Measurements from ENCODE around the gene PTPRN2. TPM values are rescaled to one million over a fixed set of nuclear protein-coding genes. Genes with fewer than 3 reads are reported as not detected.

Gene PTPRN2
- total RNA-seq, 4 donors from 2014 or later, result 6.6 to 10.7 (median 8.2) TPM

GRCh38 chr7:157947504-157947903, 640.1 kb downstream of the PTPRN2 start:
- DNase-seq (ENCODE audit: low spot score in 2 of 2), result no peak
- H3K27ac ChIP-seq, result no peak overlapping the region
- TF ChIP-seq CTCF (IDR thresholded peaks at IDR 0.05) (no peak), POLR2A (IDR thresholded peaks at IDR 0.05) (no peak), EP300 (IDR thresholded peaks at IDR 0.05) (no peak)
- H3K4me3 ChIP-seq, result no peak overlapping the region
- H3K4me1 ChIP-seq, result no peaks in the 10 kb centered on the region
- H3K27me3 ChIP-seq, result no peaks in the 10 kb centered on the region
- H3K36me3 ChIP-seq, result no peaks in the 10 kb centered on the region
- peaks cover 0 to 60% (median 6%) of the 10 kb centered on the region in 4 donors for H3K9me3 ChIP-seq
- 90 to 91% methylated on average over 3 of the region's 3 CpGs for WGBS, 2 donors

- H3K4me1 ChIP-seq, result no peaks in the 10 kb centered on the region
- no peaks in the 10 kb centered on the region for H3K36me3 ChIP-seq
- no peak for DNase-seq (ENCODE audit: low spot score in 2 of 2)
- WGBS, 2 donors, result 89 to 90% methylated on average over 9 of the region's 9 CpGs
- TF ChIP-seq POLR2A (IDR thresholded peaks at IDR 0.05), result no peak
- no peak for TF ChIP-seq EP300 (IDR thresholded peaks at IDR 0.05)
- TF ChIP-seq CTCF (IDR thresholded peaks at IDR 0.05), result no peak
- H3K27me3 ChIP-seq, result no peaks in the 10 kb centered on the region
- H3K4me3 ChIP-seq, result no peak overlapping the region
- no peak overlapping the region for H3K27ac ChIP-seq
- H3K9me3 ChIP-seq, result peaks cover 0 to 56% (median 6%) of the 10 kb centered on the region in 4 donors
Measured at GRCh38 chr7:157946398-157947060, 641.1 kb downstream of the PTPRN2 start.

- WGBS, 2 donors, result 88 to 95% methylated on average over 19 of the region's 19 CpGs
- Histone ChIP-seq H3K27ac (no peak overlapping the region), H3K27me3 (no peaks in the 10 kb centered on the region), H3K9me3 (peaks cover 0 to 44% (median 6%) of the 10 kb centered on the region in 4 donors), H3K4me1 (no peaks in the 10 kb centered on the region), H3K36me3 (no peaks in the 10 kb centered on the region), H3K4me3 (no peak overlapping the region)
- no peak for DNase-seq (ENCODE audit: low spot score in 2 of 2)
- TF ChIP-seq POLR2A (IDR thresholded peaks at IDR 0.05), result no peak
- no peak for TF ChIP-seq CTCF (IDR thresholded peaks at IDR 0.05)
- no peak for TF ChIP-seq EP300 (IDR thresholded peaks at IDR 0.05)
Measured at GRCh38 chr7:157945401-157945800, 642.2 kb downstream of the PTPRN2 start.

- WGBS, 2 donors, result 87 to 94% methylated on average over 9 to 10 of the region's 10 CpGs
- Histone ChIP-seq H3K36me3 (no peaks in the 10 kb centered on the region), H3K4me3 (no peak overlapping the region), H3K27me3 (no peaks in the 10 kb centered on the region), H3K4me1 (no peaks in the 10 kb centered on the region), H3K9me3 (peaks cover 0 to 38% (median 6%) of the 10 kb centered on the region in 4 donors), H3K27ac (no peak overlapping the region)
- DNase-seq (ENCODE audit: low spot score in 2 of 2), result no peak
- TF ChIP-seq CTCF (IDR thresholded peaks at IDR 0.05) (no peak), POLR2A (IDR thresholded peaks at IDR 0.05) (no peak), EP300 (IDR thresholded peaks at IDR 0.05) (no peak)
Measured at GRCh38 chr7:157944734-157945291, 642.8 kb downstream of the PTPRN2 start.

GRCh38 chr7:157944051-157944450, 643.6 kb downstream of the PTPRN2 start:
- no peak for TF ChIP-seq EP300 (IDR thresholded peaks at IDR 0.05)
- no peak for TF ChIP-seq POLR2A (IDR thresholded peaks at IDR 0.05)
- no peak for TF ChIP-seq CTCF (IDR thresholded peaks at IDR 0.05)
- no peak overlapping the region for H3K27ac ChIP-seq
- no peaks in the 10 kb centered on the region for H3K4me1 ChIP-seq
- DNase-seq (ENCODE audit: low spot score in 2 of 2), result no peak
- 90 to 92% methylated on average over 14 of the region's 14 CpGs for WGBS, 2 donors
- peaks cover 0 to 33% (median 6%) of the 10 kb centered on the region in 4 donors for H3K9me3 ChIP-seq
- no peaks in the 10 kb centered on the region for H3K27me3 ChIP-seq
- no peaks in the 10 kb centered on the region for H3K36me3 ChIP-seq
- H3K4me3 ChIP-seq, result no peak overlapping the region
